Hepatocyte (in vitro differentiated cells): ENCODE measurements around the gene PTPRU. TPM values are rescaled to one million over a fixed set of nuclear protein-coding genes. Genes with fewer than 3 reads are reported as not detected.

Experiments
- DNase-seq: peaks from one replicate; pipeline ENCODE4 v3.0.0-alpha.2; 2016; ENCODE audit warnings: low spot score
- H2AFZ ChIP-seq: fragments of 200-600 bp; sonication (generic); 2 replicates; pipeline ENCODE4 v1.6.0; 2016; ENCODE audit warnings: antibody characterized with exemption, mild to moderate bottlenecking
- H3K27ac ChIP-seq: fragments of 200-600 bp; sonication (generic); 2 replicates; pipeline ENCODE4 v1.5.1; 2016; ENCODE audit warnings: mild to moderate bottlenecking
- H3K27me3 ChIP-seq: fragments of 200-600 bp; sonication (generic); 2 replicates; pipeline ENCODE4 v1.6.1; 2016
- H3K36me3 ChIP-seq: fragments of 200-600 bp; sonication (generic); replicated peaks from 2 replicates; pipeline ENCODE4 v1.5.1; 2016; ENCODE audit warnings: low read depth; ENCODE audit not compliant: insufficient read depth
- H3K4me1 ChIP-seq: fragments of 200-600 bp; sonication (generic); 2 replicates; pipeline ENCODE4 v1.5.1; 2016; ENCODE audit warnings: mild to moderate bottlenecking, moderate library complexity; ENCODE audit not compliant: insufficient read depth
- H3K4me2 ChIP-seq: fragments of 200-600 bp; sonication (generic); 2 replicates; pipeline ENCODE4 v1.6.0; 2016
- H3K4me3 ChIP-seq: fragments of 200-600 bp; sonication (generic); 2 replicates; pipeline ENCODE4 v1.5.1; 2016; ENCODE audit warnings: mild to moderate bottlenecking
- H3K79me2 ChIP-seq: fragments of 200-600 bp; sonication (generic); 2 replicates; pipeline ENCODE4 v1.6.0; 2017; ENCODE audit warnings: mild to moderate bottlenecking
- H3K9me2 ChIP-seq: fragments of 200-600 bp; sonication (generic); replicated peaks from 2 replicates; pipeline ENCODE4 v1.6.0; 2017; ENCODE audit warnings: mild to moderate bottlenecking; ENCODE audit not compliant: insufficient read depth
- H3K9me3 ChIP-seq: fragments of 200-600 bp; sonication (generic); 2 replicates; pipeline ENCODE4 v1.5.1; 2016; ENCODE audit warnings: low read depth, mild to moderate bottlenecking
- H4K20me1 ChIP-seq: fragments of 200-600 bp; sonication (generic); 2 replicates; pipeline ENCODE4 v1.6.0; 2016; ENCODE audit warnings: mild to moderate bottlenecking; ENCODE audit not compliant: insufficient read depth, poor library complexity, severe bottlenecking
- EZH2 ChIP-seq: fragments of 200-600 bp; sonication (generic); IDR thresholded peaks from 2 replicates; pipeline ENCODE4 v1.6.1; 2016; ENCODE audit warnings: antibody characterized with exemption, mild to moderate bottlenecking, borderline replicate concordance
- EZH2phosphoT487 ChIP-seq: fragments of 200-600 bp; sonication (generic); IDR thresholded peaks from one replicate; pipeline ENCODE4 v1.6.1; 2018; ENCODE audit warnings: antibody characterized with exemption, mild to moderate bottlenecking, low read depth, moderate library complexity; ENCODE audit not compliant: unreplicated experiment, severe bottlenecking
- WGBS: methylation state at CpG from one replicate; pipeline ENCODE4 v1.1.6; 2016; ENCODE audit warnings: low lambda C conversion rate; ENCODE audit errors: missing lambda C conversion rate; 5-methylcytosine and 5-hydroxymethylcytosine counted together
- polyA plus RNA-seq: library from polyadenylated mRNA; unstranded; fragments of >200 nt; fragmentation: Nextera tagmentation; extraction: Ambion mirVana; gene quantifications from 2 replicates; pipeline ENCODE4 v1.2.1, GENCODE V29; 2016
- total RNA-seq: library from RNA; depleted of rRNA; stranded (reverse); fragments of >200 nt; gene quantifications from 2 replicates; pipeline ENCODE4 v1.2.3, GENCODE V29; 2014
- TF ChIP-seq, protein P1 (sequence below): fragments of 200-600 bp; sonication (generic); IDR thresholded peaks from 2 replicates; pipeline ENCODE4 v1.5.1; 2016; ENCODE audit warnings: antibody characterized with exemption, mild to moderate bottlenecking; ENCODE audit not compliant: poor library complexity

Gene PTPRU
- total and polyA plus RNA-seq, 2 experiments from 2014 or later, result 34.3 to 38.7 TPM

DNA sequence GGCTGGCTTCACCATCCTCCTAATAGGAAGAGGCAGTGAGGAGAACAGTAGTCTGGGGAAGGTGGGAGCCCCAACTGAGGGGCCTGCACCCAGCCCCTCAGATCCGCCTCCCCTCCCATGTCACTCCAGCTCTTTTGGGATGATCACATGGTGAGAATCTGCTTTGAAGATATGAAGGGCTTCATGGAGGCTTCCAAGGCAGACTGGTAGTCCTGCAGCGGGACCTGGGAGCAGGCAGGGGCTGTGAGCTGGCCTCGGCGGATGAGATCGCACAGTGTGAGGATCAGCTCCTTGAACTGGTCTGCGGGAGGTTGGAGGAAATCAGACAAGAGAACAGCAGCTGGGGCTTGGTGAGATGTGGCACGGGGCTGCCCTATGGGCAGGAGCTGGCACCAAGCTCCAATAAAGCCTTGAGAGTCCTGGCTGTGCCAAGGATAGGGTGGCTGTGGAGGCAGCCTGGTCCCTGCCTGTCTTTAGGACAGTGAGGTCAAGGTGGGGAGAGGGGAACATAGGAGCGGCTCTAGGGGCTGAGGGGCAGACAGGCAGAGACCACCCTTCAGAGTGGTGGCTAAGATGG lies 42.4 kb upstream of the PTPRU start:
- H3K9me2 ChIP-seq, result no peaks in the 10 kb centered on the region
- no peaks in the 10 kb centered on the region for H3K9me3 ChIP-seq
- H3K36me3 ChIP-seq, result no peaks in the 10 kb centered on the region
- H3K4me1 ChIP-seq, result no peaks in the 10 kb centered on the region
- DNase-seq, result no peak
- TF ChIP-seq, protein P1, sequence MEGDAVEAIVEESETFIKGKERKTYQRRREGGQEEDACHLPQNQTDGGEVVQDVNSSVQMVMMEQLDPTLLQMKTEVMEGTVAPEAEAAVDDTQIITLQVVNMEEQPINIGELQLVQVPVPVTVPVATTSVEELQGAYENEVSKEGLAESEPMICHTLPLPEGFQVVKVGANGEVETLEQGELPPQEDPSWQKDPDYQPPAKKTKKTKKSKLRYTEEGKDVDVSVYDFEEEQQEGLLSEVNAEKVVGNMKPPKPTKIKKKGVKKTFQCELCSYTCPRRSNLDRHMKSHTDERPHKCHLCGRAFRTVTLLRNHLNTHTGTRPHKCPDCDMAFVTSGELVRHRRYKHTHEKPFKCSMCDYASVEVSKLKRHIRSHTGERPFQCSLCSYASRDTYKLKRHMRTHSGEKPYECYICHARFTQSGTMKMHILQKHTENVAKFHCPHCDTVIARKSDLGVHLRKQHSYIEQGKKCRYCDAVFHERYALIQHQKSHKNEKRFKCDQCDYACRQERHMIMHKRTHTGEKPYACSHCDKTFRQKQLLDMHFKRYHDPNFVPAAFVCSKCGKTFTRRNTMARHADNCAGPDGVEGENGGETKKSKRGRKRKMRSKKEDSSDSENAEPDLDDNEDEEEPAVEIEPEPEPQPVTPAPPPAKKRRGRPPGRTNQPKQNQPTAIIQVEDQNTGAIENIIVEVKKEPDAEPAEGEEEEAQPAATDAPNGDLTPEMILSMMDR, result no peak
- TF ChIP-seq EZH2phosphoT487, result no peak
- TF ChIP-seq EZH2, result no peak
- no peak overlapping the region for H3K4me2 ChIP-seq
- no peak overlapping the region for H2AFZ ChIP-seq
- no peaks in the 10 kb centered on the region for H4K20me1 ChIP-seq
- 97% methylated on average over 8 of the region's 8 CpGs for WGBS
- no peaks in the 10 kb centered on the region for H3K27me3 ChIP-seq
- no peak overlapping the region for H3K27ac ChIP-seq
- H3K4me3 ChIP-seq, result no peak overlapping the region
- no peaks in the 10 kb centered on the region for H3K79me2 ChIP-seq

DNA sequence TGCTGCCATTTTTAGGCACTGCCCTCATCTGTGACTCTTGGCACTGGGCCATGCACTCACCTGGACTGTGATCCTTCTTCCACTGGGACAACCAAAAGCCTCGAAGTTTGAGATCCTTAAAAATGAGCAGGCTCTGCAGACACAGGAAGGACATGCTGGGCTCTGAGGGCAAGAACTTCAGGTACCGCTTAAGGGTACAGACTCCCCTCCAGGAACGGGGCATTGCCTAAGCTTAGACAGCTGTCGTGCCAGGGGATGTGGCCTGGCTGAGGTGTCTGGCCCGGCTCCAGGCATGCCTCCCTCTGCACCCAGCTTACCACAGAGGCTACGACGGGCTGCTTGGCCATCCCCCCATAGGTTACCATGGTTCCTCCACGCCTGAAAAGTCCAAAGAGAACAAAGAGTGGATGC lies 40.4 kb upstream of the PTPRU start:
- H3K79me2 ChIP-seq, result no peaks in the 10 kb centered on the region
- H4K20me1 ChIP-seq, result no peaks in the 10 kb centered on the region
- DNase-seq, result no peak
- no peak overlapping the region for H2AFZ ChIP-seq
- TF ChIP-seq, protein P1, result no peak
- TF ChIP-seq EZH2 (no peak), EZH2phosphoT487 (no peak)
- no peak overlapping the region for H3K4me3 ChIP-seq
- no peaks in the 10 kb centered on the region for H3K27me3 ChIP-seq
- no peak overlapping the region for H3K4me2 ChIP-seq
- WGBS, result 91% methylated on average over 8 of the region's 8 CpGs
- H3K9me2 ChIP-seq, result no peaks in the 10 kb centered on the region
- no peak overlapping the region for H3K27ac ChIP-seq
- no peaks in the 10 kb centered on the region for H3K36me3 ChIP-seq
- H3K4me1 ChIP-seq, result no peaks in the 10 kb centered on the region
- H3K9me3 ChIP-seq, result no peaks in the 10 kb centered on the region

DNA sequence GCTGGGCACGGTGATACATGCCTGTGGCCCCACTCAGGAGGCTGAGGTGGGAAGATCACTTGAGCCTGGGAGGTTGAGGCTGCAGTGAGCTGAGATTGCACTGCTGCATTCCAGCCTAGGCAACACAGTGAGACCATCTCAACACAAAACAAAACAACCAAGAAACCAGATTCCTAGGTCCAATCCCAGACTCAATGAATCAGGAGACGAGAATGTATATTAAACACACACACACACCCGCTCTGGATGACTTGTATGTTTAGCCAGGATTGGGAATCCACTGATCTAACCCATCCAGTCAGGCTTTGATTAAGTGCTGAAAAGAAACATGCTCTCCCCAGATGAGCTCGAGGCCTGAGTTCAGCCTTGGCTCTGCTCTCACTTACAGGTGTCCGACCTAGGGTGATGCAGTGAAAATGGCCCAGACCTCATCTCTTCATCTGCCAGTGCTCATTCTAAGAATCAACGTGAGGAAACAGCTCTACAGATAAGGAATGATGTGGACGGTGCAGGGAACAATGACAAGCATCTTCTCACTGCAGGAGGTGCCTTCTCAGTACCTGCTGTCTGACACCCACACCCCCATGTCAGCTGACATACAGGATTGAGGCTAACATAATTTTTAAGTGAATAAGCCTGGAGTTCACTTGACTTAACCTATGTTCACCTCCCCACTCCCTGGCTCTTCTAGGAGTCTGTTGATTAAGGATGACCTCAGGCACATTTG lies 39.3 kb upstream of the PTPRU start:
- H3K4me2 ChIP-seq, result no peak overlapping the region
- no peaks in the 10 kb centered on the region for H3K9me2 ChIP-seq
- no peak for DNase-seq
- no peaks in the 10 kb centered on the region for H4K20me1 ChIP-seq
- H2AFZ ChIP-seq, result no peak overlapping the region
- H3K79me2 ChIP-seq, result no peaks in the 10 kb centered on the region
- no peak overlapping the region for H3K4me3 ChIP-seq
- no peaks in the 10 kb centered on the region for H3K36me3 ChIP-seq
- 56% methylated on average over 7 of the region's 7 CpGs for WGBS
- H3K9me3 ChIP-seq, result no peaks in the 10 kb centered on the region
- H3K4me1 ChIP-seq, result peaks cover 7% of the 10 kb centered on the region
- H3K27ac ChIP-seq, result no peak overlapping the region
- H3K27me3 ChIP-seq, result no peaks in the 10 kb centered on the region
- TF ChIP-seq EZH2, result no peak
- no peak for TF ChIP-seq EZH2phosphoT487
- TF ChIP-seq, protein P1, result no peak
